HepG2 (cell line): ENCODE measurements around the gene TAF6L. TPM values are rescaled to one million over a fixed set of nuclear protein-coding genes. Genes with fewer than 3 reads are reported as not detected.

ENCODE experiments used
- IKZF1 ChIP-seq: fragments of 450-650 bp; IDR thresholded peaks from 2 replicates; pipeline ENCODE4 v1.7.1; 2016
- NFAT5 ChIP-seq: sonication (generic); formaldehyde crosslinking; IDR thresholded peaks from 2 replicates; pipeline ENCODE4 v1.4.0; 2020; ENCODE audit warnings: missing genetic modification reagents
- SOX13 ChIP-seq, 3 experiments: fragments of 450-650 bp in 1 of 3; sonication (generic) in 1 of 3; formaldehyde crosslinking in 1 of 3; IDR thresholded peaks in 2 of 3; conservative IDR thresholded peaks in 1 of 3; 2 replicates each; pipeline versions ENCODE4 v1.5.0 to v1.6.1; 2016 to 2020; ENCODE audit warnings: antibody characterized with exemption in 1 of 3, mild to moderate bottlenecking in 1 of 3, missing compliant biosample characterization in 1 of 3, missing genetic modification reagents in 1 of 3, moderate library complexity in 1 of 3
- TOPORS ChIP-seq: sonication (generic); formaldehyde crosslinking; IDR thresholded peaks from 2 replicates; pipeline ENCODE4 v1.8.0; 2023; ENCODE audit warnings: mild to moderate bottlenecking, missing genetic modification reagents
- ZFX ChIP-seq: sonication (generic); formaldehyde crosslinking; IDR thresholded peaks from 2 replicates; pipeline ENCODE4 v1.4.0; 2020; ENCODE audit warnings: mild to moderate bottlenecking, low read depth, missing genetic modification reagents, moderate library complexity
- ZNF280D ChIP-seq: sonication (generic); formaldehyde crosslinking; IDR thresholded peaks from 2 replicates; pipeline ENCODE4 v1.5.1; 2020; ENCODE audit warnings: mild to moderate bottlenecking, missing genetic modification reagents
- ZNF329 ChIP-seq: sonication (generic); formaldehyde crosslinking; IDR thresholded peaks from 2 replicates; pipeline ENCODE4 v1.9.0; 2021; ENCODE audit warnings: low read depth, mild to moderate bottlenecking, missing genetic modification reagents
- ZNF616 ChIP-seq: sonication (generic); formaldehyde crosslinking; IDR thresholded peaks from 2 replicates; pipeline ENCODE4 v1.5.0; 2020; ENCODE audit warnings: low read depth, mild to moderate bottlenecking, missing genetic modification reagents
- ZNF768 ChIP-seq: sonication (generic); formaldehyde crosslinking; IDR thresholded peaks from 2 replicates; pipeline ENCODE4 v1.4.0; 2020; ENCODE audit warnings: missing genetic modification reagents
- ZSCAN25 ChIP-seq: sonication (generic); formaldehyde crosslinking; IDR thresholded peaks from 2 replicates; pipeline ENCODE4 v1.8.0; 2022; ENCODE audit warnings: mild to moderate bottlenecking, missing genetic modification reagents
- ZSCAN9 ChIP-seq: IDR thresholded peaks from 2 replicates; pipeline ENCODE4 v1.6.1; 2016; ENCODE audit warnings: borderline replicate concordance
- polyA plus RNA-seq, 8 experiments: library from polyadenylated mRNA; depleted of rRNA in 3 of 8; stranded (reverse) in 7 of 8; unstranded in 1 of 8; fragments of >200 nt; fragmentation: Illumina TruSeq in 4 of 8; extraction: Trizol in 4 of 8; gene quantifications; 2 replicates each; pipeline versions ENCODE4 v1.2.1 to v1.2.3, GENCODE V29; 2011 to 2016; ENCODE audit warnings: low read depth in 4 of 8, missing spikeins in 1 of 8, mixed read lengths in 1 of 8; ENCODE audit not compliant: insufficient read depth in 1 of 8
- total RNA-seq, 5 experiments: library from RNA; depleted of rRNA; stranded (reverse); fragments of >200 nt; fragmentation: Illumina TruSeq; extraction: Trizol; gene quantifications; 2 replicates each; pipeline ENCODE4 v1.2.3, GENCODE V29; 2016; ENCODE audit warnings: low read depth in 1 of 5
- TF ChIP-seq, protein P1 (sequence below): sonication (generic); formaldehyde crosslinking; conservative IDR thresholded peaks from 2 replicates; pipeline ENCODE4 v1.8.0; 2022; ENCODE audit warnings: missing genetic modification reagents
- TF ChIP-seq, protein P2 (sequence below): sonication (generic); formaldehyde crosslinking; IDR thresholded peaks from 2 replicates; pipeline ENCODE4 v1.8.0; 2022; ENCODE audit warnings: mild to moderate bottlenecking, missing genetic modification reagents

Gene TAF6L
- total and polyA plus RNA-seq, 2 of the 13 experiments (the other 11 are each of a cell fraction or from before 2014, with no cell fraction given), result 12.6 to 19.4 TPM

- TF ChIP-seq NFAT5 (CRISPR knock-in tag) (no peak), ZSCAN9 (CRISPR knock-in tag) (no peak), ZNF329 (CRISPR knock-in tag) (no peak), TOPORS (CRISPR knock-in tag) (no peak), SOX13 (IDR thresholded peaks at IDR 0.05) (no peak), SOX13 (CRISPR knock-in tag; conservative IDR thresholded peaks at IDR 0.05 in 1 of 2, IDR thresholded peaks at IDR 0.05 in 1 of 2) (no peak), ZNF768 (CRISPR knock-in tag) (no peak), IKZF1 (no peak), ZSCAN25 (no peak), ZFX (CRISPR knock-in tag) (no peak; the same call in 1 of the 2 replicates), ZNF280D (CRISPR knock-in tag) (0 out of 2 replicates have a peak, but pooled peaks have one; percentile 62), ZNF616 (CRISPR knock-in tag) (no peak)
- TF ChIP-seq, protein P1, sequence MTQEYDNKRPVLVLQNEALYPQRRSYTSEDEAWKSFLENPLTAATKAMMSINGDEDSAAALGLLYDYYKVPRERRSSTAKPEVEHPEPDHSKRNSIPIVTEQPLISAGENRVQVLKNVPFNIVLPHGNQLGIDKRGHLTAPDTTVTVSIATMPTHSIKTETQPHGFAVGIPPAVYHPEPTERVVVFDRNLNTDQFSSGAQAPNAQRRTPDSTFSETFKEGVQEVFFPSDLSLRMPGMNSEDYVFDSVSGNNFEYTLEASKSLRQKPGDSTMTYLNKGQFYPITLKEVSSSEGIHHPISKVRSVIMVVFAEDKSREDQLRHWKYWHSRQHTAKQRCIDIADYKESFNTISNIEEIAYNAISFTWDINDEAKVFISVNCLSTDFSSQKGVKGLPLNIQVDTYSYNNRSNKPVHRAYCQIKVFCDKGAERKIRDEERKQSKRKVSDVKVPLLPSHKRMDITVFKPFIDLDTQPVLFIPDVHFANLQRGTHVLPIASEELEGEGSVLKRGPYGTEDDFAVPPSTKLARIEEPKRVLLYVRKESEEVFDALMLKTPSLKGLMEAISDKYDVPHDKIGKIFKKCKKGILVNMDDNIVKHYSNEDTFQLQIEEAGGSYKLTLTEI (CRISPR knock-in tag), result no peak
- TF ChIP-seq, protein P2, sequence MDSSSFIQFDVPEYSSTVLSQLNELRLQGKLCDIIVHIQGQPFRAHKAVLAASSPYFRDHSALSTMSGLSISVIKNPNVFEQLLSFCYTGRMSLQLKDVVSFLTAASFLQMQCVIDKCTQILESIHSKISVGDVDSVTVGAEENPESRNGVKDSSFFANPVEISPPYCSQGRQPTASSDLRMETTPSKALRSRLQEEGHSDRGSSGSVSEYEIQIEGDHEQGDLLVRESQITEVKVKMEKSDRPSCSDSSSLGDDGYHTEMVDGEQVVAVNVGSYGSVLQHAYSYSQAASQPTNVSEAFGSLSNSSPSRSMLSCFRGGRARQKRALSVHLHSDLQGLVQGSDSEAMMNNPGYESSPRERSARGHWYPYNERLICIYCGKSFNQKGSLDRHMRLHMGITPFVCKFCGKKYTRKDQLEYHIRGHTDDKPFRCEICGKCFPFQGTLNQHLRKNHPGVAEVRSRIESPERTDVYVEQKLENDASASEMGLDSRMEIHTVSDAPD (CRISPR knock-in tag), result no peak
Measured at GRCh38 chr11:62832336-62833234, 61.4 kb downstream of the TAF6L start, which contains the start of gene TEX54 (continued).
